ENCODE data around the gene BBOX1.

- TF ChIP-seq CTCF (IDR thresholded peaks at IDR 0.05; ENCODE audit: borderline replicate concordance, extremely low read depth, low read length, poor library complexity, severe bottlenecking) (no peak), EZH2 (IDR thresholded peaks at IDR 0.05; ENCODE audit: borderline replicate concordance, low read depth, low read length, severe bottlenecking) (no peak)
Observed at GRCh38 chr11:27039873-27040272, 742 bp upstream of the BBOX1 start.
